Measurements from ENCODE around the gene CHRND.

CHRND gene

GRCh38 chr2:232577841-232578240, 51.9 kb downstream of the CHRND start:
- no peak for FAIRE-seq

GRCh38 chr2:232578626-232579025, 52.7 kb downstream of the CHRND start:
- FAIRE-seq: no peak

- no peak for FAIRE-seq
Observed at GRCh38 chr2:232580648-232580981, 54.7 kb downstream of the CHRND start.

GRCh38 chr2:232581725-232582124, 55.8 kb downstream of the CHRND start:
- FAIRE-seq: no peak

GRCh38 chr2:232584238-232584637, 58.3 kb downstream of the CHRND start:
- FAIRE-seq: no peak

Data from colon (tissue), 2 donors.